ENCODE data around the gene PLD4.

The PLD4 gene

DNA sequence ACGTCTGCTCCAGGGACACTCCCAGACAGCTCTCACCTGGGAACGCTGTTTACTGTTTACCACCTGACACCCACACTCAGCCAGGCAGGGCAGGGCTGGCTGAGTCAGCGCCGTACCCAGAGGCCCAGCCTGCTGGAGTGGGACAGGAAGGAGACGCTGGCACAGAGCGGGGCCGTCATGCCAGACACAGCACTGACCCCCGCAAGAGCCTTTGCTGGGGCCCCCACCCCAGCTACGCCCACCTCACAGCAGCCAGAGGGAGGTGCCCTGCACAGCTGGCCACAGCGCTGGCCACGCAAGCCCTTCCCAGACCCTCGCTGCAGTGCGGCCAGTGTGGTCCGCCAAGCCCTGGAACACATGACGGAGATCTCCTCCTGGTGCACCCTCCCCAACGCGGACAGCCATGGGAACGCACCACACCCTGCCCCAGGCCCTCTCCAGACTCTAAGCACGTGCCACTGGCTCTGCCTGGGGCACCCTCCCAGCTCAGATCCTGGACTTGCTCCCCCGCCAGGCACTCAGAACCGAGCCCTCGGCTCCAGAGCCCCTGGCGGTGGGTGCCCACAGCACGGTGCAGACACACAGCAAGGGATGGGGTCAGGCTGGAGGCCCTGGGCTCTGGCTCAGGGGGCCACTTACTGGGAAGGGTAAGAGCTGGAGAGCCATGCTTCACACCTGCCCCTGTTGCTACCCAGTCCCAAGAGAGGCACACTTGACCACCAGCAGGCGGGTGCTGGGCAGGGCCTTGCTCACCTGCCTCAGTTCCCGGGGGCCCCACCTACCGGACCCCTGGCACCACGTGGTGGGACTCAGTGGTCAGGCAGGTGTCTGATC, 47.8 kb downstream of the PLD4 start:
- ATAC-seq, result no peak
- Mint-ChIP-seq H3K27me3 (peaks cover 18% of the 10 kb centered on the region), H3K4me1 (peaks cover 8% of the 10 kb centered on the region), H3K4me3 (no peak overlapping the region), H3K9me3 (no peaks in the 10 kb centered on the region), H3K36me3 (ENCODE audit: low read depth) (no peaks in the 10 kb centered on the region), H3K27ac (no peak overlapping the region)
- DNase-seq, result no peak

DNA sequence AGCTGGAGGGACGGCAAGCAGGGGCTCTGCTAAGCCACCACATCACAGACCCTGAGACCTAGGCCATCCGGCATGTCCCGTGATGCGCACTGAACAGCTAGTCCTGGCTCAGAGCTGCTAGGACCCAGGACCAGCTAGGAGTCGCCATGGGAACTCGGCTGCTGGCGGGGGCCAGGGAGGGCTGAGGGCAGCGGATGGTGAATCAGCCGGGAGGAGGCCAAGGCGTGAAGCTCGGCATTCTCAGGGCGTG, 48.4 kb downstream of the PLD4 start:
- ATAC-seq (no peak), DNase-seq (no peak)
- Mint-ChIP-seq H3K36me3 (ENCODE audit: low read depth) (no peaks in the 10 kb centered on the region), H3K27ac (no peak overlapping the region), H3K9me3 (no peaks in the 10 kb centered on the region), H3K27me3 (peaks cover 18% of the 10 kb centered on the region), H3K4me3 (no peak overlapping the region), H3K4me1 (peaks cover 11% of the 10 kb centered on the region)

DNA sequence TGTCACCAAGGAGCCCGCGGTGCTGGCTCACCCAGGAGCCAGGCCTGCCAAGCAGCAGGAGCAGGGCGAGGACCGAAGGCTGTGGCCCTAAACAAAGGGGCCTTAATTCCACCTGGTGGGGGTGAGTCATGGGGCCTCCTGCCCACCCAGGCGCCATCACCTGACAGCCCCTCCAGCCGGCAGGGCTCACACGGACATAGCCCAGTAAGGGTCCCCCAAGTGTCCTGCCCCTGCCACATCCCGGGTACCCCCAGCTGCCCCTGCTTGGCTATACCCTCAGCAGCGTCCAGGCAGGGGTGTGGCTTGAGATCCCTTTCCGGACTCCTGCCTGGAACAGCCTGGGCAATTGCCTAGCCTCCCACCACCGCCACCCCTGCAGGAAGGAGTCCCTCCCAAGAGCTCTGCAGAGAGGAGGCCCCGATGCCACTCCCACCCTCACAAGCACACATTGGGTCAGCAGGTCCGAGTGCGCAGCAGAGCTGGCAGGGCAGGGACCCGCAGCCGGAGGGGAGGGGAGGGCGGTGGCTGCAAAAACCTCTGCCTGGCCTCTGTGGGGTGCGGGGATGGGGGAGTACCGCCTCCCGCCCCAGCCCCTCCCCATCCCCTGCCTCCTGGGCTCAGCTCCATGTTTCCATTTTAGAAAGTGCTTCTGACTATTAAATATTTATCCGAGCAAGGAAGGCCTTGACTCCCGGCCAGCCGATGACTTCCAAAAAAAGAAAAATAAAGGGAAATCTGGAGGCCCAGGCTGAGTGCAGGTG, 48.9 kb downstream of the PLD4 start:
- Mint-ChIP-seq H3K27ac (no peak overlapping the region), H3K4me1 (peaks cover 11% of the 10 kb centered on the region), H3K27me3 (peaks cover 14% of the 10 kb centered on the region), H3K4me3 (no peak overlapping the region), H3K9me3 (no peaks in the 10 kb centered on the region), H3K36me3 (ENCODE audit: low read depth) (no peaks in the 10 kb centered on the region)
- ATAC-seq, result no peak
- no peak for DNase-seq

DNA sequence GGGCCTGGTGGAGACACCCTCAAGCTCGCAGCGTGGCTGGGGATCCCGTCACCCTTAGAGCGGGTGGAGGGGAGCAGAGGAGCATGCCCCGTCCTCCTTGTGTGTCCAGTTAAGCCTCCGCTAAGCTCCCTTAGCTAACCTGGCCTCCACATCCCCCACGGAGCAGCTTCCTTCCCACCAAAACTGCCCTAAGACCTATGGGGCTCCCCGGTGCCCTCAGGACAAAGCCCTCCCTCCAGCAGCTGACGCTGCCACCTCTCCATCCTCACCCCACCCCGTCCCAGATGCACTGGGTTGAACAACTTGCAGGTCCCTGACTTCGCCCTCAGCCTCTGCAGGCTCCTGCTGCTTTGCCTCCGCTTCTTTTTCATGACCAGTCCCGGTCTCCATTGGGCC, 49.5 kb downstream of the PLD4 start:
- H3K4me3 Mint-ChIP-seq, result no peak overlapping the region
- H3K36me3 Mint-ChIP-seq (ENCODE audit: low read depth), result no peaks in the 10 kb centered on the region
- peaks cover 11% of the 10 kb centered on the region for H3K4me1 Mint-ChIP-seq
- DNase-seq (no peak), ATAC-seq (no peak)
- H3K27ac Mint-ChIP-seq, result no peak overlapping the region
- H3K9me3 Mint-ChIP-seq, result no peaks in the 10 kb centered on the region
- peaks cover 16% of the 10 kb centered on the region for H3K27me3 Mint-ChIP-seq

DNA sequence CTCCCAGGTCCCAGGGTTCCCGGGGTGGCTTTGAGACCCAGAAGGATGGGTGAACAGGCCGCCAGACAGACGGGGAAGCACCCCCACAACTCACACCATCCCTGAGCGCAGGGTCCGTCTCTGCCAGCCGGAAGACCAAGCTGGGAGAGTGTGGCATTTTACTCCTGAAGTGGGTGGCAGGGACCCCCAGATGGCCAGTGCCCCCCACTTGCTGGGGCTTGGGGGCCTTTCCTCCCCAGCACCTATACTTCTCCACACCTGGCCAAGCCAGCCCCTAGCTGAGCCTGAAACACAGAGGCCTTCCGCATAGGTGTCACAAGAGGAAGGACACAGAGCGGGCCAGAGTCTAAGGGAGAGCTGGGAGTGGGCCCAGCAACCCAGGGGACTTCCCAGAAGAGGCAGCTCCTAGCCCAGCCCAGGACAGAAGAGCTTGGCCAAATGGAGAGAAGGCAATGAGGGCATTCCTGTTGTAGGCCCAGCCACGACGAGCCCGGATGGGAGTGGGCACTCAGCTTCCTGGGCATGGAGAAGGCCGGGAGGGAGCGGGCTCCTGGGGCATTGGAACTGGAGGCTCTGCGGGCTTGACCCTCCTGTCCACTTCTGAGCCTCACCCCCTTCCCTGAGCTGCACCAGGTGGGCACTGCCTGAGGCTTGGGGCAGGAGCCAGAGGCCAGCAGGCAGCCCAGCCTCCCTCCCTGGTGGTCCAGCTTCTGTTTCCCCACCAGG, 50.1 kb downstream of the PLD4 start:
- DNase-seq (no peak), ATAC-seq (no peak)
- H3K4me3 Mint-ChIP-seq, result no peak overlapping the region
- H3K9me3 Mint-ChIP-seq, result no peaks in the 10 kb centered on the region
- H3K27me3 Mint-ChIP-seq, result peaks cover 22% of the 10 kb centered on the region
- H3K27ac Mint-ChIP-seq, result no peak overlapping the region
- H3K36me3 Mint-ChIP-seq (ENCODE audit: low read depth), result no peaks in the 10 kb centered on the region
- peaks cover 11% of the 10 kb centered on the region for H3K4me1 Mint-ChIP-seq

DNA sequence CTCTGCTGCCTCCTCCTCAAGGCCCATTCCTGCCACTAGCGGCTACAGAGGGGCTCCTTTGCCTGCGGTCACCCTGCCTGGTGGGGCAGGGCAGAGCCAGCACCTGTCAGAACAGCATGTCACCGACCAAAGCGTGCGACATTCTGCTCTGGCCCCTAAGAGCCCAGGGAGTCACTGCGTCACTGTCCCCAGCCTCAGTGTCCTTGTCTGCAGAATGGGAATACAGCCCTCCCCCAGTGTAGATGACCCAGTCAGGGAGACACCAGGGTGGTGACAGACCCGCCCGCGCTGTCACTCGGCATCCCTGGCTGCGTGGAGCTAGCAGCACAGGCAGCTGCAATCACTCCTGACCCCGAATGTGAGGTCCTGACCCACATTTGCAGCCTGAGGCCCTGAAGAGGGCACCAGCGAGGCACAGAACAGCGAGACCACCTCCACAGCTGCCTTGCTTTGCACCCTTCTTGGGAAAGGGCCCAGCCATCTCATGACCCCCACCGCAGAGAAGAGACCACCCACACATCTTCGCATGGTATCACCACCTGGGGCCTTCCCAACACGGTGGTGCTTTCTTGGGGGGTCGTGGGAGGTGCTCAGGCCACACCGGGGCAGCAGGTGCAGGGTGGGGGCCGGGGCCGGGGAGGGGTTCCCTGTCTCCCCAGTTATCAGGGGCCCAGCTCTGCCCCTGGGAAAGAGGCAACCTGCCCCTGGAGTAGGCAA, 51.0 kb downstream of the PLD4 start:
- Mint-ChIP-seq H3K4me3 (no peak overlapping the region), H3K36me3 (ENCODE audit: low read depth) (no peaks in the 10 kb centered on the region), H3K4me1 (peaks cover 11% of the 10 kb centered on the region), H3K9me3 (no peaks in the 10 kb centered on the region), H3K27ac (no peak overlapping the region), H3K27me3 (peaks cover 23% of the 10 kb centered on the region)
- ATAC-seq (no peak), DNase-seq (no peak)

DNA sequence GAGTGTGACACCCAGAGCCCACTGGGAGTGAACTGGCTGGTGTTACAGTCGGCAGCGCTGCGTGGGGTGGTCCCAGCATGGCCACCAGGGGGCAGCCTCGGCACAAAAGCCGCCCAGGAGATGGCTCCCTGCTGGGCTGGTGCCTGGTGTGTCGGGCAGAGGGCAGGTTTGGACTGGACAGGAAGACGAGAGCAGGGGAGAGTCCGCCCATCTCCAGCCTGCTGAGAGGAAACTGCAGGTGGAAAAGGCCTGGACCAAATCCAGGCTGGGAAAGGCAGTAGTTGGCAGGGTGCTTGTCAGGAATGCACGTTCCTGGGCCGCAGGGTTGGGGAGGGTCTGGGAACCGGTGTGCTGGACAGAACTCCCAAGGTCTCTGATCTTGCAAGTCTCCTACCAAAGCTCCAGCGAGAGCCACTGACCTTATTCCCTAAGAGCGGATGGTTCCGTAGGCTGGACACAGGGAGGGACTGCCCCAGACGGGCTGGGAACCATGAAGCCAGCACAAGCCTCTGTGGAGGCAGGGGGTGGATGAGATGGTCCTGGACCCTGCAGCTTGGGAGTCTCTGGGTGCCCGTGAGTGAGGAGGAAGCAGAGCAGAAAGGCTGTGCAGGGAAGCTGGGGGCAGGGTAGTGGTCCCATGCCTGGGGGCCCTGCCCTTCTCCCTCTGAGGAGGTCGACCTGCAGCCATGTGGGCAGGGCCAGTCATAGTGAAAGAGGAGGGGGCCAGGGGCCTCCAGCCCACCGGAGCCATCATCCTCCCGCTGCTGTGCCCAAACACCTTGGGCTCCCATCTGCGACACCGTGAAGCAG, 51.7 kb downstream of the PLD4 start:
- H3K27me3 Mint-ChIP-seq, result peaks cover 23% of the 10 kb centered on the region
- no peaks in the 10 kb centered on the region for H3K9me3 Mint-ChIP-seq
- H3K4me3 Mint-ChIP-seq, result no peak overlapping the region
- no peaks in the 10 kb centered on the region for H3K36me3 Mint-ChIP-seq (ENCODE audit: low read depth)
- H3K4me1 Mint-ChIP-seq, result peaks cover 11% of the 10 kb centered on the region
- ATAC-seq, result peak; percentile 78
- peak; percentile 90 for DNase-seq
- H3K27ac Mint-ChIP-seq, result no peak overlapping the region

DNA sequence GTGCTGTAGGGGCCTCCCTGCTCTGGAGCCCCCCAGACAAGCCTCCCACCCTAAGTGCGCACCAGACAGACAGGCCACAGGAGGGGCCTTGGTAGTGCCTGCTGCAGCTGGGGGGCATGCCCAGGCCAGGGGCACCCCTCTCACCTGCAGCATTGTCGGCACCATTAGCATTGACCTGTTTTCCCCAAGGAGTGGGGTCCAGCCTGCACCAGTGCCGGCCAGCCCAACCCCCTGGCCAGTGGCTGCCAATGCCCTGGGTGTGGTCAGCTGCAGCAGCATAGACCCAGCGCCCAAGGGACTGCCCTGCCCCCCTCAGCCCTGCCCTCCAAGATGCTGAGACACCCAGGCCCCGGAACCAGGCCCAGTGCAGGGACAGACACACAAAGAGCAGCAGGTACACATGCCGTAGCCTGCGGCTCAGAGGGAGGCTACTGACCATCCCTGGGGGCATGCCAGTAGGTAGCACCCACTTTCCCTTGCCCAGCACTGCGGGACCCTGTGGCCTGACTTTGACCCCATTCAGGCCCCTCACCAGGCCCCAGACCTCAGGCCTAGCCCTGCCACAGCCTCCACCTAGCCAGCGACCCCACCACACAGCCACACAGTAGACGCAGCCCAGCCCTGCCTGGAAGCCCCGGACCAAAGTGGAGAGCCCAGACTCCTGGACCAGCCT, 52.5 kb downstream of the PLD4 start:
- Mint-ChIP-seq H3K9me3 (no peaks in the 10 kb centered on the region), H3K36me3 (ENCODE audit: low read depth) (no peaks in the 10 kb centered on the region), H3K27me3 (peaks cover 23% of the 10 kb centered on the region), H3K4me1 (peaks cover 11% of the 10 kb centered on the region), H3K27ac (no peak overlapping the region), H3K4me3 (no peak overlapping the region)
- ATAC-seq (no peak), DNase-seq (no peak)

DNA sequence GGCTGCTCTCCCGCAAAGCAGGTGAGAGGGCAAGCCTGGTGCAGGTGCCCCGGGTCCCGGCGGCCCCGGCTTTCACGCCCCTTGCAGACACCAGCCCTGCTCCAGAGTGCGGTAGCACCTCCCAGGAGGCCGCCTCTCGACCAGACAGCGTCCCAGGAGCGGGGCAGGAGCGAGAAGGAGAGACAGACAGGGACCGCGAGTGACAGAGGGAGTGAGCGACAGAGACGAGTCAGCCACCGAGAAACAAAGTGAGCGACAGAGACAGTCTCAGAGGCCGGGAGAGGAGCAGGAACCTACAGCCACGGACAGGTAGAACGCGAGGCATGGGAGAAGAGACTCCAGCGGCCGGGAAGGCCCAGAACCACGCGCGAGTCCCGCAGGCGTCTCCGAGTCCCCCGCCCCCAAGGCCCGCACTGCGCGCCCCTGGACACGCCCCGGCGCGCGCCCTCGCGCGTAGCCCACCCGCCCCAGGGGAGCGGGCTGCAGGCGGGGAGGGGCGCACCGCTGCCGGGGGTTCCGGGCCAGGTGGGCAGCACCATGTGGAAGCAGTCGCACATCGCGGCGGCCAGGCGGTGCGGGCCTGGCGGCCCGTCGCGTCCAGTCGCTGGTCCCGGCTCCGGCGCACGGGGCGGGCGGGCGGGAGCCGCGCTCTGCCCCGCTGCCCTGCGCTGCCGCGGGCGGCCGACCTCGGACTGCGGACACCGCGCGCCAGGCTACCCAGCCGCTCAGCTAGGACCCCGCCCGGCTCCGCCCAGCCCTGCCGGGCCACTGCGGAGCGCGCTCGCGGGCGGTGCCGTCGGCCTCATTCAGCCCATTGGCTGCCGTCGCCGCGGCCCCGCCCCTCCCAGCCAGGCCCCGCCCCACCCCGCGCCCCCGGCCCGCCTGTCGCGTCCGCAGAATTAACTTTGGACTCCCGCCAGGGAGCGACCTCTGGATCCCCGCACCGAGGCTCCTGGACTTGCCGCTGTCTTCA, 53.3 kb downstream of the PLD4 start, which contains the start of gene AHNAK2:
AHNAK2 (minus strand) TSS at position 694 of the 973 bp plus-strand sequence; CDS start at position 557, 137 bp downstream.
- Mint-ChIP-seq H3K9me3 (no peaks in the 10 kb centered on the region), H3K36me3 (ENCODE audit: low read depth) (no peaks in the 10 kb centered on the region), H3K27ac (no peak within 1 kb of the TSS), H3K4me3 (peak within 1 kb of the TSS; percentile 80), H3K27me3 (peaks cover 23% of the 10 kb centered on the region), H3K4me1 (peaks cover 11% of the 10 kb centered on the region)
- ATAC-seq (peak; percentile 52), DNase-seq (peak; percentile 63)

DNA sequence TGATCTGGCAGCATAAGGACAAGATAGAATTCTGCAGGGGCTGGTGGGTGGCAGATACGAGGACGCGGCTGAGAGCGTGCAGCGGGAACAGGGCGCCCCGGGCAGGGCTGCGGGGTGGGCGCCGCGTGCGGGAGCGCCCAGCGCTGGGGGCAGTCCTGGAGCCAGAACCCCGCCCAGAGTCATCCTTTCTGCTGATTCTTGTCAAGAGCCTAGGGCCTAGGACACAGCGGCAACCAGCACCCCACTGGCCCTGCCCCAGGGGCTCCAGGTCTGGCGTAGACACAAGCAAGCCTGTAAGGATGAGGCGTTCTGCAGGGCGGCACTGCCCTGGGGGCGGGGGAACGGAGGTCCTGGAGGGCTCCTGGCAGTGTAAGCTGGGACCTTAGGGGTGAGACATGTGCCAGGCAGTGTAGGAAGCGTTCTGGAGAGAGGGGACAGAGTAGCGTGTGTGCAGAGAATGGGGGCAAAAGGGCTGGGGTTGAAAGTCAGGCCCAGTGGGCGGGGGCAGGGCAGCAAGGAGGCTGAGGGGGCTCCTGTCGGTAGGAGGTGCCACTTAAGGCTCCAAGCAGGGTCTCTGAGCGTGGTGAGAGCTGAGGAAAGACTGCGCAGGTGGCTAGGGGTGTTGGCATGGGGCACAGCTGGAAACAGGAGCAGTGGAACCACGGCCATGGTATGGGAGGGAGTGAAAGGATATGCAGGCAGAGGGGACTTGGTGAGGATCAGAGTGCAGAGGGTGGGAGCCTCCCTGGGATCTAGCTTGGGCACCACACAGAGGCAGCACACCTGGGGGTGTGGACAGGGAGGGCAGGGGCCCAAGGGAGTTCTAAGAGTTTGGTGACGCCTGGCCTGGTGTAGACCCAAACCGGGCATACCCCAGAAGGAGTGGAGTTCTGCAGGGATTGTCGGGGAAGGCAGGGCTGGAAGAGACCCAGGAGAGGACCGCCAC, 54.3 kb downstream of the PLD4 start:
- ATAC-seq (no peak), DNase-seq (no peak)
- H3K4me3 Mint-ChIP-seq, result no peak overlapping the region
- no peaks in the 10 kb centered on the region for H3K36me3 Mint-ChIP-seq (ENCODE audit: low read depth)
- H3K27ac Mint-ChIP-seq, result no peak overlapping the region
- no peaks in the 10 kb centered on the region for H3K9me3 Mint-ChIP-seq
- H3K4me1 Mint-ChIP-seq, result peaks cover 11% of the 10 kb centered on the region
- peaks cover 23% of the 10 kb centered on the region for H3K27me3 Mint-ChIP-seq

DNA sequence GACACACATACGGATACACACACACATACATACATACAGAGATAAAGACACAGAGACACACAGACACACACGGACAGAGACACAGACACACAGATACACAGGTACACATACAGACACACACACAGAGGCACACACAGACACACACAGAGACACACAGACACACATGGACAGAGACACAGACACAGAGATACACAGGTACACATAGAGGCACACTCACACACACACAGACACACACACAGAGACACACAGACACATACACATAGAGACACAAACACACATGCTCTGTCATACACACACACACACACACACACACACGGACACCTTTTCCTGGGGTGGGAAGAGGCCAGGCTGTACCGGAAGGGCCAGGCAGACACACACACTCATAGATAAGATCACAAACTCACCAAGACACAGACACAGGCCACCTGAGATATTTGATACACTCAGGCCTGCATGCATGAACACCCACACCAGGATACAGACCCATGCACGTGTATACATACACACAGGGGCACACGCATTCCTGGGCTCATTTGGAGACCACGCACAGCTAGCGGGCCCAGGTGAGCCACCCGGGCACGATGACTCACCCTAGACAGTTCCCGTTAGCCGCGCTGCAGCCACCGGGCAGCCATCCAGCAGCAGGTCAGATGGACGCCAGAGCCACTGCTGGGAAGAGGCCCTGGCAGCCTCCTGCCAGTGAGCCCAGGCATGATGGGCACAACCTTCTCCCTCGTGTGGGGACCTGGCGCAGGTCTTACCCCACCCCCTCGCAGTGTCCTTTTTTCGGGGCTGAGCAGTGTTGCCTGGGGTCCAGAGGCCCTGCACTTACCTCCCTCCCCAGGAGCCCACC, 55.3 kb downstream of the PLD4 start:
- Mint-ChIP-seq H3K4me1 (peaks cover 11% of the 10 kb centered on the region), H3K9me3 (no peaks in the 10 kb centered on the region)

More for the DNA sequence above, 55.3 kb downstream of the PLD4 start:
- H3K27ac Mint-ChIP-seq, result no peak overlapping the region
- H3K36me3 Mint-ChIP-seq (ENCODE audit: low read depth), result no peaks in the 10 kb centered on the region
- no peak for DNase-seq
- no peak for ATAC-seq
- no peak overlapping the region for H3K4me3 Mint-ChIP-seq
- H3K27me3 Mint-ChIP-seq, result peaks cover 23% of the 10 kb centered on the region

Data from activated naive CD8-positive, alpha-beta T cell treated with anti-CD3 and anti-CD28 coated beads, Interleukin-2, amount 50 U/mL, for 24 hours (primary cell).